Myocyte (in vitro differentiated cells): ENCODE measurements around the gene PTPN1. TPM values are rescaled to one million over a fixed set of nuclear protein-coding genes. Genes with fewer than 3 reads are reported as not detected.
"Not testable (repeated sequence)": the region's sequence is repeated elsewhere in the genome, so short reads cannot be mapped to it uniquely, and the experiment has no call there.

Experiments
- DNase-seq: peaks from one replicate; pipeline ENCODE4 v3.0.0-alpha.2; 2012; ENCODE audit warnings: low read depth
- total RNA-seq: library from RNA; depleted of rRNA; stranded (reverse); fragments of >200 nt; gene quantifications from 2 replicates; pipeline ENCODE4 v1.2.3, GENCODE V29; 2014

Gene PTPN1
- total RNA-seq, 1 donor from 2014 or later = 35.4 TPM

DNA sequence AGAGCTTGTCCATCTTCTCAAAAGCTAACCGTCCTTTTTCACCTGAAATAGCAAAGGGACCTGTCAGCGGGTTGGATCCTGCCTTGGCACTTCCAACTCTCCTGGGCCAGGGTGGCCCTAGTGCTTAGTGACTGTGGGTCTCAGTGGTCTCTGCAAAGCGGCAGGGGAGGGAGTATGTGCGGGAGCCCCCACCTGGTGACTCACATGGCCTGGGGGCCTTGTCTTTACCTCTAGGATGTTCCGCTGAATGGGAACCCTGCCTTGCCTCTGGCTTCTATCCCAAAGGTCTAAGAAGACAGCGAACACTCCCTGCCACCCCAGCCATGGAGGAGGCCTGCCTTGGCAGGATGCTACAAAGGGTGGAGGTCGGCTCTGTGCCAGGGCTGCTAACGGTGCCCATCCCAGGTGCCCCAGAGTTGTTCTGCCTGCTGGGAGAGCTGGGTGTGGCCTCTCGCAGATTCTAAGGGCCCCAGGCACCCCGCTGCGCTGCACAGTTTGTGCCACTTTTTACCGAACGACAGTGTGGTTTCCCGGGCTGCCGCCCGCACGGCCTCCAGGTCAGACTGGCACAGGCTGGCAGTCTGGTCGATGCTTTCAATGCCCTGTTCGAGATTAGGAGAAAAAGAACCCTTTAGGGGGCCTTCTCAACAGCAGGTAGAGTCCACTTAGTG, 77.2 kb downstream of the PTPN1 start:
- no peak for DNase-seq

DNA sequence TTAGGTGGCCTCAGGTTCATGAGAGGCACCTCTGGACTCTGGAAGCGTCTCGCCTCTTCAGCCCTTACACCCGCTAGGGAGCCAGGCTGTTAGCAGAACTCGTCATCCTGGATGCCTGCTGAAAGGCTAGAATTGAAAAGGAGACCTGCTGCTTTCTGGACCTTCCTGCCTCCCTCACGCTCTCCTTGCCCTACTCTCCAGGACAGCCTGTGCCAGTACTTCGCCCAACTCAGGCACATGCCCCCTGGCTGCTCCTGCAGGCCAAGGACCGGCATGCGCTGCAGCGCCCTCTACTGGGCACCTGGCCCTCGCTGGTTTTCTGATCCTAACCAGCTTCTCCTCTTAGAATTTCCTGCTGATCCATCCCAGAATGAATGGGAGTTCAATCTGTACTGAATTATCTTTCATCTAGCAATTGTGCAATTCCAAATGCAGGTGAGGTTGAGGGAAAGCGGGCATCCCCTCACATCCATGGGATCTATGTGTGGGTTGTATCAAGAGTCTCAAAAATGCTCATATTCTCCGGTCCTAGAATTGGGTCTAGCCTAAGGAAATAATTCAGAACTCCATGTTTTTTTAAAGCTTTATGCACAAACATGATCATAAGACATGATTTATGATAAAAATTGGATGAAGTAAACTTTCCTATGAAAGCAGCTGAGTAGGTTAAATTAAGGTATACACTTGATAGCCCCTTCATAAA, 78.0 kb downstream of the PTPN1 start:
- DNase-seq = peak; percentile 55

DNA sequence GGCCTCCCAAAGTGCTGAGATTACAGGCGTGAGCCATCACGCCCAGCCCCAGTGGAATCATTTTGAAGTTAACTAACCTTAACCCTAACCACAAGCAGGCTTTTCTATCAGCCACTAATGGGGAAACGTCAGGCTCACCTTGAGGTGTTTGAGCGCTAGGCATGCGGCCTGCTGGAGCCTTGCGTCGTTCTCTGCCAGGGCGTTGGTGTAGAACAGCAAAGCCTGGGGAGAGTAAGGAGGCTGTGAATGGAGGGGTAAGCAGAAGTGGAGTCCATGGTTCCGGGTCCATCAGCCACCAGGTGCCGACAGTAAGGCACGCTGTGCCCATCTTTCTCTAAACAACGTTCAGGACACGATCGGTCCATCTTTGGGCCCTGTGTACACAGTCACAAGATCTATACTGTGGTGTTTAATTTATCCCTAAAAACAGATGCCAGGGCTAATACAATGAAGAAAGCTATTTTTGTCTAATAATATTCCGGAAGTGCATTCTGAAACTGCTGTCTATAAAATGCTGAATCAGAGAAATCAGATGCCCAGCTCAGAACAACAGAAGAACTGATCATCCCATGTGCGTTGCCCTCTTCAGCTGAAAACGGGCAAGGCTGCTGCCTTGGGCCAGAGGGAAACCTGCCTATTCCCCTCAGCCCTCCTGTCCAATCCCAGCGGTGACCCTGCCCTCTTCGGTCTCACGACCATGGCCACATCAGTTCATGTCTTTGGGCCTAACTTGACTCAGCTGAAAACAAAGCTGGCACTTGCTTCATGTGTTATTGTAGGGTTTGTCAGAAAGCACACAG, 79.6 kb downstream of the PTPN1 start:
- DNase-seq = no peak

DNA sequence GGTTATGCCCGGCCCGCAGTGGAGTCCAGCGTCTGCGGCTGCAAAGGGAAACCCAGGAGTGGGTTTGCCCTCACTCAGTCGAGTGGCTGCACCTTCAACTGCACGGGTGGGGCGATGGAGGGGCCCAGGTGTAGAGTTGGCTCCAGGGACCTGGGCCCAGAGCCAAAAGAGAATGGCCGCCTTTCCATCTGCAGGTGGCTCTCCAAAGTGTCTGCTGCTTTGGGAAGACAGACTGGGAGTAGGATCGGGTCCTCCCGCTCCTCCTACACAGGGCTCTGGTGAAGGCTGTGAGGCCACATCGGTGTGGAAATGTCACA, 80.1 kb downstream of the PTPN1 start:
- no peak for DNase-seq

DNA sequence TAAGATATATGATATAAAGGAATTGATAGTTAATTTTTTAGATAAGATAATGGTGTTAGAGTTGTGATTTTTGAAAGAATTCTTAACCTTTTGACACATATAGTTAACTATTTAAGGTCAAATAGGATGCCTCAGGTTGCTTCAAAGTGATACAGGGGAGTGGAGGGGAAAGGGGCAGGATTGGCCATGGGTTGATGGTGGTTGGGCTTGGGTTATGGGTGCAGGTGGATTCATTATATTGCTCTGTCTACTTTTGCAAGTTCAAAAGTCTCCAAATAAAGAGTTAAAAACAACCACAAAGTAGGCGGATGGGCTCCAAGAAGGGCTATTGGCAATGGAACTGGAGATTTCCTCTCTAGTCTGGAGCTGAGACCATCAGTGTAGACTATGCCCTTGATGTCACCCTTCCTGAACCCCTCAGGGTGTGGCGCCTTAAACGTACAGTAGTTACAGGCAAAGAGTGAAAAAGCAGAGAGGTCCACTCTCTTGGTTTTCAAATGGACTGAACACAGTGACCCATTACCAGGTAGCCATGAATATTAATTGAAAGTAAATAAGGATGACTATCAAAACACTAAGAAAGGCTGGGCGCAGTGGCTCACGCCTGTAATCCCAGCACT, 81.2 kb downstream of the PTPN1 start:
- no peak for DNase-seq

GRCh38 chr20:50592282-50593004, 82.3 kb downstream of the PTPN1 start:
- DNase-seq = no peak

DNA sequence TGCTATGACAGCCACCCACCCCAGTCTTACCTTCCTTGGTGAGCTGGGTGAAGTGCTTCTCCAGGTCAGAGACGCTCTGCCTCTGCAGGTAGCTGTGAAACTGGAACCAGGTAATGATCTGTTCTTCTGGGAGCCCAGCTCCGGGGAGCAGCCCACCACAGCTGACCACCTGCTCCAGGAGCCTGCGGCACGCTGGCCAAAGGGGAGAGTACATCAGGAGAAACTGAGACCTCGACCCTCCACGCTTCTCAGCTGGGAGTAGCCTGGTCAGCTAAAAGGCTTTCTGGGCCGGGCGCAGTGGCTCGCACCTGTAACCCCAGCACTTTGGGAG, 82.8 kb downstream of the PTPN1 start:
- DNase-seq = no peak

GRCh38 chr20:50594231-50594590, 84.0 kb downstream of the PTPN1 start:
- no peak for DNase-seq

- DNase-seq = no peak
Observed at GRCh38 chr20:50594591-50595432, 84.6 kb downstream of the PTPN1 start.

DNA sequence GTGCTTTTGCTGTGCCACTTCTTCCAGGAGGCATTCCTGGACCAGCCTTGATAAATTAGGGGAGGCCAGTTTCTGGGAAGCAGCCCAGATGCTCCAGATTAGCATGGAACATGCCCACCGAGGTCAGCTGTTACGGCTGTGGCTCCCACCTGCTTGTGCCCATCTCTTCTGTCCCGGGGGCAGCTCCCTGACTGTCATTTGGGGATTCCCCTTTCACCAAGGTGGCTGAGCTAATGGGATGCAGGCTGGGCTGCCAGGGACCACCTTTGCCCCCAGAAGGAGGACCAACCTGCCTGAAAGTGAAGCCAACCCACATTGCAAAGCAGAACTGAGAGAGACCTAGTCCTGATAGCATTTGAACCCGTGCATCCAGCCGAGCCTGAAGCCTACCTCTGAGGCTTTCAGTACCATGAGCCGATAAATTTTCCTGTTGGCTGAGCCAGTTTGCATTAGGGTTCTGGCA, 85.3 kb downstream of the PTPN1 start:
- DNase-seq = peak; percentile 77

- DNase-seq = no peak
Observed at GRCh38 chr20:50595988-50596693, 86.0 kb downstream of the PTPN1 start.

DNA sequence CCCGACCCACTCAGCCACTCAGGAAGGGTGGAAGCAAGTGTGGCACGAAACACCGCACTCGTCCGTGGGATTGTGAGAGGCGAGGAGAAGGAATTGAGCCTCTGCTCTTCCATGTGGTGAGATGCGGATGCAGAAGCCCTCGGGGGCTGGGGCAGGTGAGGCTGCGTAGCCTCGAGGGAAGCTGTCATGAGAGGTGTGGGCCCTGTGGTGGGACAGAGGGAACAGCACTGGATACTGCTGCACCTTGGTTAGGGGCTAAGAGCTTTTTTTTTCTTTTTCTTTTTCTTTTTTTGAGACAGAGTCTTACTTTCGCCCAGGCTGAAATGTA, 86.5 kb downstream of the PTPN1 start:
- DNase-seq = no peak

DNA sequence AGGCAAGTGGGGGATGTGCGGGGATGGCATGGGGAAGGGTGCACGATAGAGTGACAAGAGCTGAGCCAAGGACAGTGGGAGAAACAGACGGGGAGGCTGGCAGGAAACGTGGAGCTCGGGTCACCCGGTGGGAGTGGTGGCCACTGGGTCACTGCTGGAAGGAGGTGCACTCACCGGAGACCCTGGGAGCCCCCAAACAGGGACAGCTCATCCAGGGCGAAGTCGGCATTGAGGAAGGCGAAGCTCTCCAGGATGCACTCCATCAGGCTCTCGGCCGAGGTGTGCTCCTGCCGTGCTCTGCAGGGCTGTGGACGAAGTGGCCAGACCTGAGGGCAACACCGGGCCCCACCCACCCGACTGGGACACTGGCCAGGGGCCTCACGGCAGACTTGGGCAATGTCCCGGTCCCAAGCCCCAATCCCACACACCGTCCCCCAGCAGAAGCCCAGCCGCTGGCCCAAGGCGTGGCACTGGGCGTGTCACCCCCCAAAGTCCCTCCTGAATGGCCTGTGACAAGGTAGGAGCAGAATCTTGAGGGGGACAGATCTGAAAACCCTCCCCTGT, 87.3 kb downstream of the PTPN1 start:
- no peak for DNase-seq

DNA sequence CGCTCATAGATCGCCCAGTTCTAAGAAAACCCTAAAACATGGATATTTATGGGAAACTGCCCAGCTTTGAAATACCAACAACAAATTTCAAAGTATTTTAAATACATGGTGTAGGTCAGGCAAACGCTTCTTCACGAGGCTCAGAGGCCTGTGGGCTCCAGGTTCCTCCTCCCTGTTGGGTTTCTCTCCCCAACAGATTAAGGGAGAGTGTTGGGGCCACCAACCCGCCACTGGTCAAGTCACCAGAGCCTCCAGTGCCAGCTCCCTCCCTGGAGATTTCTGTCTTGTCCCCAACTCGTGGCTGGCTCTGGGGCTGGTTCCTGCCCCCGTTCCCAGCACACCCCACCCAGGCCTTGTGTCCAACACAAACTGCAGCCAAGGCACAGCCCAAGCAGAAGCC, 87.9 kb downstream of the PTPN1 start:
- no peak for DNase-seq

- not testable (repeated sequence) for DNase-seq
Observed at GRCh38 chr20:50598768-50599167, 88.6 kb downstream of the PTPN1 start.

DNA sequence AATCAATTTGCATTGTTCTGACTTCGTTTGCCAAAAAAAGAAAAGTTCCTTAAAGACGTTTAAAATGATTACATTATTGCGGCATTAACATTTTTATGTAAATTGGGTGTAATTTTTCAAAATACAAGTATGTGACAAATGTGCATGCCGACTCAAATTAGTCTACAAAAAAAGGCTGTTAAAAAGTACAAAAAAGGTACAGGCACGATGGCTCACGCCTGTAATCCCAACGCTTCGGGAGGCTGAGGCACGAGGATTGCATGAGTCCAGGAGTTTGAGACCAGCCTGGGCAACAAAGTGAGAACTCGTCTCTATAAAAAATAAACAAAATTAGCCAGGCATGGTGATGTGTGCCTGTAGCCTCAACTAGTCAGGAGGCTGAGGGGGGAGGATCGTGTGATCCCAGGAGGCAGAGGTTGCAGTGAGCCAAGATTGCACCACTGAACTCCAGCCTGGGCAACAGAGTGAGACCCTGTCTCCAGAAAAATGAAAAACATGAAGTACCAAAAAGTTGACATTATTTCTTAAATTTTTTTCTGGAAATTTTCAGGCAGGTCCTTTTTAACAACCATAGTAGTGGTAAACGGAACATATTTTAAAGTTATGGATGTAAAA, 90.2 kb downstream of the PTPN1 start:
- no peak for DNase-seq

GRCh38 chr20:50601511-50602431, 91.6 kb downstream of the PTPN1 start:
- DNase-seq = peak; percentile 65
